GM06990 (cell line): ENCODE results near the gene CHAF1A.
A peak's percentile ranks its signal among the peaks of the same experiment; 100 is the strongest.

ENCODE experiments used
- DNase-seq: peaks from one replicate; pipeline ENCODE4 v3.0.0-alpha.2; 2011; ENCODE audit not compliant: insufficient read length; ENCODE audit errors: extremely low read depth
- H3K27me3 ChIP-seq: replicated peaks from 2 replicates; pipeline ENCODE4 v1.6.0; 2011; ENCODE audit warnings: low read length; ENCODE audit not compliant: control insufficient read depth, insufficient read depth
- H3K36me3 ChIP-seq: 2 replicates; pipeline ENCODE4 v1.5.1; 2011; ENCODE audit warnings: low read length; ENCODE audit not compliant: control insufficient read depth, insufficient read depth
- H3K4me3 ChIP-seq: replicated peaks from 2 replicates; pipeline ENCODE4 v1.5.1; 2011; ENCODE audit warnings: low read depth, mild to moderate bottlenecking, control low read depth, low read length
- TF ChIP-seq, protein P1 (sequence below): IDR thresholded peaks from 2 replicates; pipeline ENCODE4 v1.5.1; 2011; ENCODE audit warnings: low read length, control low read depth, mild to moderate bottlenecking, inconsistent platforms; ENCODE audit not compliant: insufficient read depth, poor library complexity, severe bottlenecking

CHAF1A gene

DNA sequence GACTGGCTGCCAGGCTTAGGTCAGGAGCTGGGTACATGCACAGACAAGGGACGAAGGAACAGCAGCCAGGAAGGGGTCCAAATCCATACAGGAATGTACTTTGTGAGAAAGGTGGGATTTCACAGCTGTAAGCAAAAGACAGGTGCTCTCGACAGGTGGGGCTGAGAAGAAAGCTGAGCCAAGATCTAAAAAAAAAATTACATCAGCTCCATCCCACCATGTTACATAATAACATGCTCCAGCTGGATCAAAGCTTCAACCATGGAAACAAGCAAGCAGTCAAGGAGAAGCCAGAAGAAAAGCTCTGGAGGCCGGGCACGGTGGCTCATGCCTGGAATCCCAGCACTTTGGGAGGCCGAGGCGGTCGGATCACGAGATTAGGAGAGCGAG is 47.2 kb downstream of the CHAF1A start:
- no peak for DNase-seq
- Histone ChIP-seq H3K4me3 (no peak overlapping the region), H3K36me3 (peaks cover 51% of the 10 kb centered on the region), H3K27me3 (no peaks in the 10 kb centered on the region)
- TF ChIP-seq, protein P1, sequence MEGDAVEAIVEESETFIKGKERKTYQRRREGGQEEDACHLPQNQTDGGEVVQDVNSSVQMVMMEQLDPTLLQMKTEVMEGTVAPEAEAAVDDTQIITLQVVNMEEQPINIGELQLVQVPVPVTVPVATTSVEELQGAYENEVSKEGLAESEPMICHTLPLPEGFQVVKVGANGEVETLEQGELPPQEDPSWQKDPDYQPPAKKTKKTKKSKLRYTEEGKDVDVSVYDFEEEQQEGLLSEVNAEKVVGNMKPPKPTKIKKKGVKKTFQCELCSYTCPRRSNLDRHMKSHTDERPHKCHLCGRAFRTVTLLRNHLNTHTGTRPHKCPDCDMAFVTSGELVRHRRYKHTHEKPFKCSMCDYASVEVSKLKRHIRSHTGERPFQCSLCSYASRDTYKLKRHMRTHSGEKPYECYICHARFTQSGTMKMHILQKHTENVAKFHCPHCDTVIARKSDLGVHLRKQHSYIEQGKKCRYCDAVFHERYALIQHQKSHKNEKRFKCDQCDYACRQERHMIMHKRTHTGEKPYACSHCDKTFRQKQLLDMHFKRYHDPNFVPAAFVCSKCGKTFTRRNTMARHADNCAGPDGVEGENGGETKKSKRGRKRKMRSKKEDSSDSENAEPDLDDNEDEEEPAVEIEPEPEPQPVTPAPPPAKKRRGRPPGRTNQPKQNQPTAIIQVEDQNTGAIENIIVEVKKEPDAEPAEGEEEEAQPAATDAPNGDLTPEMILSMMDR, result no peak

DNA sequence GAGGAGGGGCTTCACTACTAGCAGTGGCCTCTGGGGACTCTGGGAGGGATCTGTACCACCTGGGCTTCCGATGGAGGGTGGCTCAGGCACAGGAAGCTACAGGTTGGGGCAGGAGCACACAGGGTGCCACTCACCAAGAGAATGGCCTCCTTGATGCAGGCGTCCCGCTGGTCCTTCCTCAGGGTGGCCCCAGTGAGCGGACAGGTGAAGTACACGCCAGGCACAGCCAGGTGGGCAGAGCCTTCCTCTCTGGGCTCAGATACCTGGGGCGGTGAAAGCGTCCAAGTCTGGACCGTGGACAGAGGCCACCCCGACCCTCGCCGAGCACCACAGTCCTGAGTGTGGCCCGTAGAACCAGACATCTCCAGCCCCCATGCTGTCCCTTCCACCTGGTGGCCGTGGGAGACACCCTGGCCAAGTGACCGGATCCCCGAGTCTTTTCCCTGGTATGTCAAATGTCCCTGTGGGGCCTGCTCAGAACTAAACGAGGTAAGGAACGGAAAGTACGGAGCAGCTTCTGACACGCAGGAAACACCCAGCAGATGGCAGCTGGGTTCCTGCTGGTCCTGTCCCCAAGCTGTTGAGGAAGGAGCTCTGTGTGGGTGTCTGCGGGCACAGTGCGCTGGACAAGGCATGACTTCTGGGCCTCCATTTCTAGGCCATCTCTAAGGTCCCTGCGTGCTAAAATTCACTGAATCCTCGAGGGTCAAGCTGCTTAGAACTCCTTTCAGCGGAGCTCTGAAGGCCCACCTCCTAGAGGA is 50.0 kb downstream of the CHAF1A start:
- peaks cover 33% of the 10 kb centered on the region for H3K36me3 ChIP-seq
- no peak overlapping the region for H3K4me3 ChIP-seq
- no peaks in the 10 kb centered on the region for H3K27me3 ChIP-seq
- TF ChIP-seq, protein P1, result no peak
- no peak for DNase-seq

DNA sequence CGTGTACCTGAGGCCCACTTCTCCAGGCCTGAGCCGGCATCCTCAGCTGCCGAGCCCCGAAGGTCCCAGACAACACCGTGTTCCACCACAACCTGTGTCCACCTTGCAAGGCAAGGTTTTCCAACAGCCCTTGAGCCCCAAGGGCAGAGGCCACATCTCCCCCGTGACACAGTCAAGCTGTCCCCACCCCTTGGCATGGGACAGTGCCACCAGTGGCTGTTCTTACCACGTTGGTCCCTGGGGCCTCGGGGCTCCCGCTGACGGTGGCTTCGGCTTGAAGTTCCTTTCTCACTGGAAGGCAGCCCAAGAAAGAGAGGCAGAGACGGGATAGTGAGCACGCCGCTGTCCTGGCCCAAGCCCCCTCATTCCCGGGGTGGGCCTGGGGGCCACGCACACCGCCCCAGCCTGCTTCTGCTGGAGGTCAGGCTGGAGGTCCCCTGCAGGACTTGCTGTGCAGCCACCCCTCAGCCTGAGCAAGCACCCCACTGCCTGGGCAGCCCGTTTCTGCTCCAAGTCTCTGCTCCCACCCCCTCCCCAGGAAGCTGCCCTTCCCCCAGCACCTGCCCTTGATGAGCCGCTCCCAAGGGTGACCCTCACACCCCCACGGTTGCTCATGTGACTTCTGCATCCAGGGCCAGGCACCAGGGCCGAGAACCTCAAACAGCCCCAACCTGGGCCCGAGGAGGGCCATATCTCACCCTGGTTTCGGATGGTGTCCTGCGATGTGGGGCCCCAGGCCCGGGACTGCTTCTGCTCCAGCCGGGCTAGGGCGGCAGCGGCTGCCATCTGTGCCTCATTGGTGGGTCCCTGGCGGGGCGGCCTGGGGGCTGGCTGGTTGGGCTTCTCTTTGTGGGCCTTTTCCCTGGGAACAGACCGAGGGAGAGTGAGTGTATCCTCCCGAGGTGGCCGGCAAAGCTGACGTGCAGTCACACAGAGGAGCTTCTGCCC is 51.1 kb downstream of the CHAF1A start:
- H3K36me3 ChIP-seq, result peaks cover 27% of the 10 kb centered on the region
- H3K4me3 ChIP-seq, result no peak overlapping the region
- TF ChIP-seq, protein P1, result no peak
- H3K27me3 ChIP-seq, result no peaks in the 10 kb centered on the region
- no peak for DNase-seq

DNA sequence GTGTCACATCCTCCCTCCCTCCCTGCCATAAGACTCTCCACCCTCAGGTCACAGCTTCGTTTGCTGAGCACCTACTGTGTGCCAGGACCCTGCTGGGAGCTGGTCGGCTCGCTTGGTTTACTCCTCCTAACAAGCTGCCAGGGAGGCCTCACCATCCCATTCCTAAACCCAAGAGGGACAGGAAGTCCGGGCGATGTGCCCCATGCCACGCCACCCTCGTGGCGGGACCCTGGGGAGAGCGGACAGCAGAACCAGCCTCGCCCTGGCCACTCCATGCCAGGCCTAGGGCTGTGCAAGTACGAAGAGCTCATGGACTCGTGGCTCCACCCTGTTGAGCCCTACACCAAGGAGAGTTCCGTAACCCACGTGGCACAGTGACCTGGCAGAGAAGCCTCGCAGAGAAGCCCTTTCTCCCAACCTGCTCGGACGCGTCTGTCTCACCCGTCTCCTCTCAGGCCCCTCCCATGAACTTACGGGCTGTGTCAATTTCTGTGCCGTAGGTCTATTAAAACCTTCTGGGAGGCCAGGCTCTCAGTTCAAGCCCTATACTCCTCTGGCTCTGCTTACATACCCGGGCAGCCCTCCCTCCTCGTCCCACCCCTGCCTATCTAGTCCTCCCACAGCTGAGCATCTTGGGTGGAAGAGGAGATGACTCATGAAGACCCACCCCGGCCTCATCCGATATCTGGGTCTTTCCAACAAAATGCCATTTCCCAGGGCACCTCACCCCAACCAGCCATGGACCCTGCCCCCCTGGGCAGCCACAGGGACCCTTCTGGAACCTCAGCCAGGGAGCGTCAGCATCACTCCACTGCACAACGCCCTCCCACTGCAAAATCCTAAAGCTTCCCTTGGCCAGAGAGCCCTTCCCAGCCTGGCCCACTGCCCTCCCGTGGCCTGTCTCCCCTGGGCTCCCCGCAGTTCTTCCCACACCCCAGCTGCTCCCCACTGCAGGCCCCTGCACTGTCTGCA is 52.6 kb downstream of the CHAF1A start:
- DNase-seq, result no peak
- H3K4me3 ChIP-seq, result no peak overlapping the region
- TF ChIP-seq, protein P1, result no peak

DNA sequence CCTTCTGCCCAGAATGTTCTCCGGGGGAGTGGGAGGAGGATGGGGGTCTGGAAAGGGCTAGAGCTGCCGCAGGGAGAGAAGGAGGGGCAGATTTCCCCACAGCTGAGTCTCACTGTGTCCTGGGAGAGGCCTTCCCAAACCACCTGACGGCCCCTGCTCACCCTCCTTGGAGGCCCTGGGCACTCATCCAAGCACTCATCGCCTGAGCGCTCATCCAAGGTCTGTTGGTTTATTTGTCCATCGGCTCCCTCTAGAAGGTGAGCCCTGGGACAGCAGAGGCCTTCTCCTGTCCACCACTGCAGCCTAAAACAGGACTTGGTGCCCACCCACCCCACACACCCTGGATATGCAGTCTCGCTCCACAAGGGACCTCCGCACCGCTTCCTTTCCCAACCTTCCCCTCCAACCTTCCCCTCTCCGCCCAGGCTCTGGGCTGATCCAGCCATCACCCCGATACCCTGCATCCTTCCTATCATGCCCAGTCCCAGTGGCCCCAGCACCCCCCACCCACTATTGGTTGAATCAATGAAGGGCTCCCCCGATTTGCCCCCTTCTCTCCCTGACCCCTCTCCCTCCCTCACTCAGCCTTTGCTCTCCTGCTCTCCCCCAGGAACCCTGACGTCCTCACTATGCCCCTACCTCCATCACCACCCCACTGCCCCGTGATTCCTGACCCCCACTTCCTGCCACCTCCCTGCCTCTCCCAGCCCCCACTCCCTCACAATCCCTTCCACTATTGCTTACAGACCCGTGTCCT is 53.5 kb downstream of the CHAF1A start:
- TF ChIP-seq, protein P1, result no peak
- peaks cover 17% of the 10 kb centered on the region for H3K36me3 ChIP-seq
- H3K27me3 ChIP-seq, result no peaks in the 10 kb centered on the region
- no peak for DNase-seq
- peak overlapping the region; percentile 82 for H3K4me3 ChIP-seq

More for the DNA sequence above, 52.6 kb downstream of the CHAF1A start:
- no peaks in the 10 kb centered on the region for H3K27me3 ChIP-seq
- H3K36me3 ChIP-seq, result peaks cover 17% of the 10 kb centered on the region
